ENCODE data around the gene TEDC1.

The TEDC1 gene

DNA sequence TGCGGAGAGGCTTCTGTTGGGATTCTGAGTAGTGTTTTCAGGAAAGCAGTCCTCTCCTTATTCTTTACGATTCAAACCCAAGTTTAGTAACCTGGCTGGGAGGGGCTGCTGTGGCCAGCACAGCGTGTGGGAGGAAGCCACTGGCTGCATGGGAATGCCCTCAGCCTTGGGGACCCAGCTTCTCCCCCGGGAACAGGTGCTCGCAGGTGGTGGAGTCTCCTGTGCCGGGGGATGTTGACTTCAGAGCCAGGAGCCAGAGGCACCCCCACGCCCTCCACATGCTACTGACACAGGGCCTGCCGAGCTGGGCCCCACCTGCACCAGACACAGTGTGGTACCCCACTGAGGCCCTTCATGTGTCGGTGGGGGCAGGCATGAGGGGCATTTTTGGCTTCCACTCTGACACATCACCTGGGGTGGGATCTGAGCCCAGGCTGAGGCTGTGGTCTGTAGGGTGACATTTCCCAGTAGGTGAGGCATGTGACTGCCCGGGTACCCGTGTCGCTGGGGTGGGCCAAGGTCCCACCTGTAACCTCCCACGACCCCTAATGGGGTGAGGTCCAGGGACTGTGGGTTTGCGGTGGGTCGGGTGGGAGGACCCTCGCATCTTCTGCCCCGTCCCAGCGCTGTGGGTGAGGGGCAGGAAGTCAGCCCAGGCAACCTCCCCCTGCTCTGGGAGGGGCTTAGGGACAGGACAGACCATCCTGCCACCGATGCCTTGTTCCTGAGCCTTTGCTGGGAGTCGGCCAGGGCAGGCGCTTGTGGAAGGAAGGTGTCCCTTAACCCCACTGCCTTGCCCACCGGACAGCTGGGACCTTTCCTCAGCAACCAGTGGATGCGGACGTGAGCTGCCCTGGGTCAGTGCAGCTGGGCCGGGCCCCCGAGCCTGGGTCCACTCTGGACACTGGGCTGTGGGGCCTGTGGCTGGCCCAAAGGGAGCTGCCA, 44.9 kb upstream of the TEDC1 start:
- H3K4me3 ChIP-seq (ENCODE audit: low read depth, low read length) = no peak overlapping the region
- no peak for DNase-seq (ENCODE audit: low read depth, low spot score)
- POLR2A ChIA-PET = no interaction called here
- CTCF ChIA-PET = interaction anchor here (1.3 to 2.4 kb wide), 4 partner anchors 8 to 35 kb away, joined by 3 to 14 read pairs (median 4); no protein-coding TSS in a partner anchor
- TF ChIP-seq, protein P1, sequence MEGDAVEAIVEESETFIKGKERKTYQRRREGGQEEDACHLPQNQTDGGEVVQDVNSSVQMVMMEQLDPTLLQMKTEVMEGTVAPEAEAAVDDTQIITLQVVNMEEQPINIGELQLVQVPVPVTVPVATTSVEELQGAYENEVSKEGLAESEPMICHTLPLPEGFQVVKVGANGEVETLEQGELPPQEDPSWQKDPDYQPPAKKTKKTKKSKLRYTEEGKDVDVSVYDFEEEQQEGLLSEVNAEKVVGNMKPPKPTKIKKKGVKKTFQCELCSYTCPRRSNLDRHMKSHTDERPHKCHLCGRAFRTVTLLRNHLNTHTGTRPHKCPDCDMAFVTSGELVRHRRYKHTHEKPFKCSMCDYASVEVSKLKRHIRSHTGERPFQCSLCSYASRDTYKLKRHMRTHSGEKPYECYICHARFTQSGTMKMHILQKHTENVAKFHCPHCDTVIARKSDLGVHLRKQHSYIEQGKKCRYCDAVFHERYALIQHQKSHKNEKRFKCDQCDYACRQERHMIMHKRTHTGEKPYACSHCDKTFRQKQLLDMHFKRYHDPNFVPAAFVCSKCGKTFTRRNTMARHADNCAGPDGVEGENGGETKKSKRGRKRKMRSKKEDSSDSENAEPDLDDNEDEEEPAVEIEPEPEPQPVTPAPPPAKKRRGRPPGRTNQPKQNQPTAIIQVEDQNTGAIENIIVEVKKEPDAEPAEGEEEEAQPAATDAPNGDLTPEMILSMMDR (IDR thresholded peaks at IDR 0.05; ENCODE audit: insufficient read depth, low read length, missing control alignments) = no peak

DNA sequence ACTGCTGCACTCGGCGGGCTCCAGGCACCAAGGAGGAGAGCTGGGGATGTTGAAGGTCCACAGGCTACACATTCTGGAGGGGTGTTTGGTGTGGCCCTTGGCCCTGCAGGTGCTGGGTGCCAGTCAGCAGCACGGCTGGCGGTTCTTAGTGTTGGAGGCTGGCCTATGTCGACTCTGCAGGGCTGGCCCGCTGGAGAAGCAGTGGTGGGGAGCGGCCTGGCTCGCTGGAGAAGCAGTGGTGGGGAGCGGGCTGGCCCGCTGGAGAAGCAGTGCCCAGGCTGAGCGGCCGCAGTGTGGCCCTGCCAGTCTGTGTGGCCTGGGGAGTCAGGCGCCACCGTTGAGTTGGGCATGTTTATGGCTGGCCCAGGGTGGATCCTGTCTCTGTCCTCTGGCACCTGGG, 44.1 kb upstream of the TEDC1 start:
- DNase-seq (ENCODE audit: low read depth, low spot score) = no peak
- TF ChIP-seq, protein P1 (IDR thresholded peaks at IDR 0.05; ENCODE audit: insufficient read depth, low read length, missing control alignments) = no peak
- CTCF ChIA-PET = interaction anchor here (1.4 to 2.4 kb wide), 5 partner anchors 7 to 43 kb away, joined by 3 to 14 read pairs (median 11); no protein-coding TSS in a partner anchor
- POLR2A ChIA-PET = no interaction called here
- H3K4me3 ChIP-seq (ENCODE audit: low read depth, low read length) = no peak overlapping the region

DNA sequence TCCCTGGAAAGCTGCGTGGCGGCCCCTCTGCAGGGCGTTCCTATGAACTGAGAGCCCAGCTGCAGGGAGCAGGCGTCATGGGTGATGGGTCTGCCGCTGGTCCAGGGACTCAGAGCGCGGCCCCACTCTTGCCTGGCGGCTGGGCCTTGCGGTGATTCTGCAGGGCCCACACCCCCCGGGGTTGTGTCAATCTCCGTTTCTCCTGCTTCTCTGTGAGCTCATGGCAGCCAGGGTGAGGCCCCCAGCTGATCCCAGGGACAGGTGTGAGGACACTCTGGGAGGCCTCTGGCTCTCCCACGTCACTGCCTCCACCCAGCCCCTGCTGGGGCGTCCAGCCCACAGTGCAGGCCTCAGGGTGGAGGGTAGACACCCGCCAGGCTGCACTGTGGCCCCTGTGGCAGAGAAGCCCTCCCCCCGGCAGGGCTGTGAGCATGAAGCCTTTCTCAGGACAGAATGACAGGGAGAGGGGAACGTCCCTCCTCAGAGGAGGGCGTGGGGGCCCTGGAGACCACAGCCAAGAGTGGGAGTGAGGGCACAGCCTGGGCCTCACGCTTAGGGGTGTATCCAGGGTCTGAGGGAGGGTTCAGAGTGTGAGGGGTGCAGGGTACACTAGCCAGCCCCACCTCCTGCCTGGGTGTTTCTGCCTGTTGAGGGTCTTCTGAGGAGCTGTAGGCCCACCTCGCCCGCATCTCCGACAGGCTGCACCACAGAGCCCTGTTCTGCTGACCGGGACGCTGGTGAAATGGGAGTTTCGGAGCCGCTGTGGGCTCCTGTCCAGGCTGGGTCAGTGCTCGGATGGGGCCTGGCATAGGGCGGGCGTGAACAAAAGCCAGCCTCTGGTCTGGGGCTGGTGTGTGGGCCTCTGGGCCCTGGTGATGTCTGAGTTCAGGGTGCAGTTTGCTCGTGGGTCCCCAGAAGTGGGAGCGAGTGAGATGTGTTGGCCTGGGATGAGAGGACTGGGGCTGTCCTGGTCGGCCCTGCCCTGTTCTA, 43.1 kb upstream of the TEDC1 start:
- POLR2A ChIA-PET = no interaction called here
- CTCF ChIA-PET = interaction anchor here (0.6 to 2.4 kb wide), 11 partner anchors 9 to 69 kb away, joined by 3 to 14 read pairs (median 4); no protein-coding TSS in a partner anchor
- no peak overlapping the region for H3K4me3 ChIP-seq (ENCODE audit: low read depth, low read length)
- no peak for DNase-seq (ENCODE audit: low read depth, low spot score)
- TF ChIP-seq, protein P1 (IDR thresholded peaks at IDR 0.05; ENCODE audit: insufficient read depth, low read length, missing control alignments) = no peak

DNA sequence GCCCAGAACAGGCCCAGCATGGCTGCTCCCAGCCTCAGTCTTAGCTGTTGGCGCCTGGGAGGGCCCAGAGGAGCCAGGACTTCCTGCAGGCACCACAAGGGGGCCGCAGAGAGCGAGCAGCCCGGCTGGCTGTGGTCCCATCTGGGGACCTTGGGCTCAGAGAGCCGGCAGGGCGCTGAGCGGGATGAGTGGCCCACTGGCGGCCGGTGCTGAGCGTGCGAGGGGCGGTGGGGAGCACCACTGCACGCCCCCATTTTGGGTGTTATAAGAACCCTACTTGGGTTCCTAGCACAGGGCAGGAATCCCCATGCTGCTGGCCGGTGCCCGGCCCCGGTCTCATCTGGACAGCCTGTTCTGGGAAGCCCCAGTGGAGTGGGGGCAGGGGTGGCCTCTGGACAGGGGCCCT, 42.3 kb upstream of the TEDC1 start:
- no peak for DNase-seq (ENCODE audit: low read depth, low spot score)
- CTCF ChIA-PET = interaction anchor here (0.6 to 2.4 kb wide), 11 partner anchors 9 to 68 kb away, joined by 3 to 14 read pairs (median 4); no protein-coding TSS in a partner anchor
- POLR2A ChIA-PET = no interaction called here
- TF ChIP-seq, protein P1 (IDR thresholded peaks at IDR 0.05; ENCODE audit: insufficient read depth, low read length, missing control alignments) = peak; percentile 93
- no peak overlapping the region for H3K4me3 ChIP-seq (ENCODE audit: low read depth, low read length)

DNA sequence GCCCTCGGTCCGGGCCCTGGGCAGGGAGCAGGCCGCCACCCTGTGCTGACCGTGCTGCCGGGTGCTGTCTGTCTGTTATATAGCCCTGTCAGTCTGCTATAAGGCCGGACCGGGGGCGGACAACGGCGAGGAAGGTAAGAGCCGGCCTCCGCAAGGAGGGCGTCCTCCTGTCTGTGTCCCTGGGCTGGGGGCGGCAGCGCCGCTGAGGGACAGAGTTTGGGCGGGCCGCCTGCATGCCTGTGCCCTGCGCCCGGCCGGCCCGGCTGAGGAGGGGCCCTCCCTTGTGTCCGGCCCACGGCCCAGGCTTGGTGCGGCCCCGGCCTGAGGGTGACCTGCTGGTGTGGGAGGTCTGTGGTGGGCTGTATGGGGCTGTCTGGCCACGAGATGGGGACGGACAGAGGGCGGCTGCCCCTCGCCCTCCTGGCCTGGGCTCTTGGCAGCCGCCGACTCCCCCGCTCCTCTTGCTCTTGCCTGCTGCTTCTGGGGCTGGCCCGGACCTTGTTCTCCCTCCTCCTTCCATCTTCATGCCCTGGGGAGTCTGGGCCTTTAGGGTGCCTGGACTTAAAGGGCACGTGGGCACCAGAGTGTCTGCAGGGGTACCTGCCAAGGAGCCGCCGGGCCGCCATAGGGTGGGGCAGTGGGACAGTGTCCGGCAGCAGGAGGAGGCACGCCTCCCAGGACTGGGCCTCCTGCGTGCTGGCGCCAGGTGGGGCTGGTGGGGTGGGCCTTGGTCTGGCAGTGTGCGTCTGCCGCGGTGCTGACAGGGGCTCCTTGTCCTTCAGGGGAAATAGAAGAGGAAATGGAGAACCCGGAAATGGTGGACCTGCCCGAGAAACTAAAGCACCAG, 41.5 kb upstream of the TEDC1 start:
- H3K4me3 ChIP-seq (ENCODE audit: low read depth, low read length) = no peak overlapping the region
- ChIA-PET POLR2A (no interaction called here), CTCF (interaction anchor here (0.9 to 1.0 kb wide), 2 partner anchors 15 to 167 kb away, joined by 3 to 5 read pairs; no protein-coding TSS in a partner anchor)
- DNase-seq (ENCODE audit: low read depth, low spot score) = no peak
- TF ChIP-seq, protein P1 (IDR thresholded peaks at IDR 0.05; ENCODE audit: insufficient read depth, low read length, missing control alignments) = no peak
